GM21576 (cell line): ENCODE measurements around the gene CDH4.

Source experiments
- ATAC-seq: cut with Tn5 transposase; IDR thresholded peaks from one replicate; pipeline ENCODE4 v1.9.1; 2021; ENCODE audit warnings: mild to moderate bottlenecking, moderate library complexity; ENCODE audit not compliant: unreplicated experiment

CDH4 gene

GRCh38 chr20:61659994-61660346, 407.9 kb downstream of the CDH4 start:
- ATAC-seq: no peak

GRCh38 chr20:61660559-61660958, 408.5 kb downstream of the CDH4 start:
- ATAC-seq: no peak

GRCh38 chr20:61661025-61661424, 409.0 kb downstream of the CDH4 start:
- ATAC-seq: no peak

GRCh38 chr20:61661583-61661982, 409.5 kb downstream of the CDH4 start:
- ATAC-seq: no peak

GRCh38 chr20:61662226-61662967, 410.3 kb downstream of the CDH4 start:
- ATAC-seq: no peak

GRCh38 chr20:61662968-61663331, 410.9 kb downstream of the CDH4 start:
- no peak for ATAC-seq

GRCh38 chr20:61663521-61664425, 411.7 kb downstream of the CDH4 start:
- no peak for ATAC-seq

GRCh38 chr20:61664556-61665320, 412.7 kb downstream of the CDH4 start:
- ATAC-seq: no peak

- no peak for ATAC-seq
Measured at GRCh38 chr20:61665528-61666470, 413.7 kb downstream of the CDH4 start.

GRCh38 chr20:61666471-61666832, 414.4 kb downstream of the CDH4 start:
- ATAC-seq: no peak

GRCh38 chr20:61667056-61667792, 415.2 kb downstream of the CDH4 start:
- no peak for ATAC-seq

- no peak for ATAC-seq
Measured at GRCh38 chr20:61668065-61668650, 416.1 kb downstream of the CDH4 start.

- ATAC-seq: no peak
Measured at GRCh38 chr20:61668771-61669503, 416.9 kb downstream of the CDH4 start.

- ATAC-seq: no peak
Measured at GRCh38 chr20:61670274-61670673, 418.2 kb downstream of the CDH4 start.

GRCh38 chr20:61671559-61671958, 419.5 kb downstream of the CDH4 start:
- ATAC-seq: no peak

GRCh38 chr20:61673152-61673847, 421.2 kb downstream of the CDH4 start:
- no peak for ATAC-seq

GRCh38 chr20:61674121-61674520, 422.1 kb downstream of the CDH4 start:
- ATAC-seq: no peak

GRCh38 chr20:61674688-61675087, 422.6 kb downstream of the CDH4 start:
- ATAC-seq: no peak
